A673 (cell line): ENCODE data around the gene GAB1.

Experiments used
- CTCF ChIP-seq: fragments of 300-800, 200-600 bp; sonication (generic); conservative IDR thresholded peaks from 2 replicates; pipeline ENCODE4 v1.5.1; 2017; ENCODE audit warnings: low read depth, mild to moderate bottlenecking, antibody characterized with exemption, low read length, moderate library complexity, mixed read lengths
- EZH2 ChIP-seq: fragments of 200-600 bp; sonication (generic); IDR thresholded peaks from 2 replicates; pipeline ENCODE4 v1.6.1; 2017; ENCODE audit warnings: borderline replicate concordance, low read depth, mild to moderate bottlenecking, mixed read lengths, antibody characterized with exemption, low read length; ENCODE audit not compliant: poor library complexity, severe bottlenecking

DNA sequence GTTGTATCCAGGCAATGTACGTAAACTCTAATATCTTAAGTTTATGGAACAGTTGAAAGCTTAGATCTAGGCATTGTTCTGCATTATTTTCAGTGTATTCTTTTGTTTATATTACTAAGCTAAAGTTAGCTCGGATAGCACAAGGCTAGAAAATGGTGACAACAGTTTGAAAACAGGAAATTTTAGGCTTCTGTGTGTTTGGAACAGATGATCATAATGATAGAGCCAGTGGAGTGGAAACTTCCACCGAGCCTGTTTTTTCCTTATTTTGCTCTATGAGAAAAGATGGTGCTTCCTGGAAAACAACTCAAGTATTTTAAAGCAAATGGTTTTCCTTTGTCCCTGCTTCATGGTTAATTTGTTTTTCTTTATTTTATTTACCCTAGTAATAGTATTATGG, 70.8 kb downstream of the GAB1 start:
- TF ChIP-seq CTCF: no peak
- no peak for TF ChIP-seq EZH2
